Esophagus muscularis mucosa (tissue), 4 donors: ENCODE measurements around the gene ZBTB39. TPM values are rescaled to one million over a fixed set of nuclear protein-coding genes. Genes with fewer than 3 reads are reported as not detected.
"Not testable (repeated sequence)": the region's sequence is repeated elsewhere in the genome, so short reads cannot be mapped to it uniquely, and the experiment has no call there.

ENCODE experiments used
- DNase-seq: peaks from one replicate; pipeline ENCODE4 v3.0.0-alpha.2; 2017; ENCODE audit errors: extremely low spot score
- H3K27ac ChIP-seq, 4 donors: fragments of 200-600 bp; sonication (generic); replicated peaks in 1 of 4; 1 replicate in 3 of 4; 2 replicates in 1 of 4; pipeline ENCODE4 v1.5.1; 2016 to 2019; ENCODE audit warnings: mild to moderate bottlenecking in 1 of 4
- H3K27me3 ChIP-seq, 4 donors: fragments of 200-600 bp; sonication (generic); one replicate each; pipeline versions ENCODE4 v1.5.1 to v1.6.0; 2016 to 2019
- H3K36me3 ChIP-seq, 4 donors: fragments of 200-600 bp; sonication (generic); one replicate each; pipeline ENCODE4 v1.5.1; 2016 to 2019
- H3K4me1 ChIP-seq, 4 donors: fragments of 200-600 bp; sonication (generic); one replicate each; pipeline ENCODE4 v1.5.1; 2016 to 2019
- H3K4me3 ChIP-seq, 4 donors: fragments of 200-600 bp; sonication (generic); 1 replicate in 2 of 4; 2 replicates in 2 of 4; pipeline ENCODE4 v1.5.1; 2016 to 2019; ENCODE audit warnings: mild to moderate bottlenecking in 4 of 4, moderate library complexity in 1 of 4
- H3K9me3 ChIP-seq, 4 donors: fragments of 200-600 bp; sonication (generic); 1 replicate in 3 of 4; 2 replicates in 1 of 4; pipeline ENCODE4 v1.5.1; 2016 to 2019
- EP300 ChIP-seq: sonication (generic); formaldehyde crosslinking; IDR thresholded peaks from one replicate; pipeline ENCODE4 v1.6.1; 2017; ENCODE audit warnings: antibody characterized with exemption
- POLR2A ChIP-seq: fragments of 450-650 bp; IDR thresholded peaks from one replicate; pipeline ENCODE4 v1.6.1; 2017; ENCODE audit warnings: antibody characterized with exemption, moderate library complexity, mild to moderate bottlenecking, low read depth
- POLR2AphosphoS5 ChIP-seq, 2 donors: sonication (generic); formaldehyde crosslinking; IDR thresholded peaks; one replicate each; pipeline ENCODE4 v1.6.1; 2017; ENCODE audit warnings: antibody characterized with exemption in 2 of 2
- WGBS: methylation state at CpG from one replicate; pipeline ENCODE4 v1.1.5; 2018; 5-methylcytosine and 5-hydroxymethylcytosine counted together
- intact Hi-C: fragments of 100-400 bp; cut with DNase I; formaldehyde crosslinking; loops from one replicate; pipeline ENCODE4 v1.15.1; 2023
- total RNA-seq, 4 donors: library from RNA; depleted of rRNA; stranded (reverse); fragments of >200 nt; gene quantifications; one replicate each; pipeline versions ENCODE4 v1.1.0 to v1.2.1, GENCODE V29; 2016
- TF ChIP-seq, protein P1 (sequence below), 3 experiments: fragments of 200-600 bp in 2 of 3; fragments of 450-650 bp in 1 of 3; sonication (generic) in 2 of 3; IDR thresholded peaks; one replicate each; pipeline ENCODE4 v1.5.1; 2017 to 2019; ENCODE audit warnings: antibody characterized with exemption in 3 of 3, mild to moderate bottlenecking in 2 of 3, moderate library complexity in 1 of 3

ZBTB39 gene
- total RNA-seq, 4 donors from 2014 or later, result 5.0 to 9.1 (median 7.1) TPM

DNA sequence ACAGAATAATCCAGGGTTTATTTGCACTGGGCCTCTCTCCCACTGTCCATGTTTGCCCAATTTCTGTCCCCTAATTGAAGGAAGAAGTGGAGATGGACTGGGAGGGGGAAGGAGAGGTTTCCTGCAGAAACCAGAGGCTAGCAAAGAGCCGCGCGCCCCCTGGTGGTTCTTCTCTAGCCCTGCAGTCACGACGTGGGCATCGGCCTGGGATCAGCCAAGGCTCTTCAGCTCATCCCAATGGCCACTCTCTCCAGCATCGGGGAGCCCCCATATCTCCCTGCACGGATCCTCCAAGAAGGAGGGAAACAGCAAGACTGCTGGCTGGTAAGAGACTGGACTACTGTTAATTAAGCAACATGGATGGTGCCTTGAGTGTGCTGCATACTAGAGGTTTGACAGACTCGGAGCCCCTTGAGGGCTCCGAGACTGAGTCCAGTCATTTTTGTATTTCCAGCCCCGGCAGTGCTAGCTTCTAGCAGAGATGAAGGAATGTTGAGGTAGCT, 18.7 kb downstream of the ZBTB39 start:
- no peak overlapping the region for H3K4me3 ChIP-seq
- H3K36me3 ChIP-seq, result no peaks in the 10 kb centered on the region
- H3K4me1 ChIP-seq, result peaks cover 8 to 21% (median 12%) of the 10 kb centered on the region in 4 donors
- DNase-seq, result peak; percentile 94
- no peaks in the 10 kb centered on the region for H3K27me3 ChIP-seq
- TF ChIP-seq POLR2AphosphoS5 (IDR thresholded peaks at IDR 0.05) (peak in 1 of 2 donors; percentile 35), POLR2A (no peak), EP300 (no peak)
- TF ChIP-seq, protein P1, sequence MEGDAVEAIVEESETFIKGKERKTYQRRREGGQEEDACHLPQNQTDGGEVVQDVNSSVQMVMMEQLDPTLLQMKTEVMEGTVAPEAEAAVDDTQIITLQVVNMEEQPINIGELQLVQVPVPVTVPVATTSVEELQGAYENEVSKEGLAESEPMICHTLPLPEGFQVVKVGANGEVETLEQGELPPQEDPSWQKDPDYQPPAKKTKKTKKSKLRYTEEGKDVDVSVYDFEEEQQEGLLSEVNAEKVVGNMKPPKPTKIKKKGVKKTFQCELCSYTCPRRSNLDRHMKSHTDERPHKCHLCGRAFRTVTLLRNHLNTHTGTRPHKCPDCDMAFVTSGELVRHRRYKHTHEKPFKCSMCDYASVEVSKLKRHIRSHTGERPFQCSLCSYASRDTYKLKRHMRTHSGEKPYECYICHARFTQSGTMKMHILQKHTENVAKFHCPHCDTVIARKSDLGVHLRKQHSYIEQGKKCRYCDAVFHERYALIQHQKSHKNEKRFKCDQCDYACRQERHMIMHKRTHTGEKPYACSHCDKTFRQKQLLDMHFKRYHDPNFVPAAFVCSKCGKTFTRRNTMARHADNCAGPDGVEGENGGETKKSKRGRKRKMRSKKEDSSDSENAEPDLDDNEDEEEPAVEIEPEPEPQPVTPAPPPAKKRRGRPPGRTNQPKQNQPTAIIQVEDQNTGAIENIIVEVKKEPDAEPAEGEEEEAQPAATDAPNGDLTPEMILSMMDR (IDR thresholded peaks at IDR 0.05), result peak; percentile 94 to 97 (median 95)
- intact Hi-C loops, result loop anchor here (1.0 kb wide), 1 partner anchor 229 kb away; no protein-coding TSS in a partner anchor
- no peaks in the 10 kb centered on the region for H3K9me3 ChIP-seq
- 24% methylated on average over 11 of the region's 11 CpGs for WGBS
- H3K27ac ChIP-seq, result no peak overlapping the region

DNA sequence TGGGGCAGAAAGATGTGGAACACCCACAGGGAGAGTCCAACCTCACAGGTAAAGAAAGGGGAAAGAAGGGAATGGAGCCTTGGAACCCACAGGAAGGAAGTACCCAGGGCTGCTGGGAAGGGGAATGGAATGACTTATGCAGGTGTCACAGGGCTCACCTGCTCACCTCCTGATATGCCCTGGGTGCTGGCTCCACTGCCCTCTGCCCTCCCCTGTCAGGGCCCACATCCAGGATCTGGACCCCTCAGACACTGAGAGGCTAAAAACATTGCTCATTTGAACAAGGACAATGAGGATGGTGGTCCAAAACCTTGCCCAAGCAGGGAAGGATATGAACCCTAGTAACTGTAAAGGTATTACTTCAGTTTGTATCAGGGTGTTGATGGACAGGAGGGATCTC, 19.3 kb downstream of the ZBTB39 start:
- TF ChIP-seq, protein P1 (IDR thresholded peaks at IDR 0.05), result no peak
- no peak for TF ChIP-seq POLR2A
- TF ChIP-seq POLR2AphosphoS5 (IDR thresholded peaks at IDR 0.05), result no peak
- no peak for TF ChIP-seq EP300
- peak; percentile 85 for DNase-seq
- Histone ChIP-seq H3K4me1 (peaks cover 8 to 21% (median 12%) of the 10 kb centered on the region in 4 donors), H3K4me3 (no peak overlapping the region), H3K27me3 (no peaks in the 10 kb centered on the region), H3K27ac (no peak overlapping the region), H3K9me3 (no peaks in the 10 kb centered on the region), H3K36me3 (no peaks in the 10 kb centered on the region)
- intact Hi-C loops, result loop anchor here (1.0 kb wide), 1 partner anchor 229 kb away; no protein-coding TSS in a partner anchor

DNA sequence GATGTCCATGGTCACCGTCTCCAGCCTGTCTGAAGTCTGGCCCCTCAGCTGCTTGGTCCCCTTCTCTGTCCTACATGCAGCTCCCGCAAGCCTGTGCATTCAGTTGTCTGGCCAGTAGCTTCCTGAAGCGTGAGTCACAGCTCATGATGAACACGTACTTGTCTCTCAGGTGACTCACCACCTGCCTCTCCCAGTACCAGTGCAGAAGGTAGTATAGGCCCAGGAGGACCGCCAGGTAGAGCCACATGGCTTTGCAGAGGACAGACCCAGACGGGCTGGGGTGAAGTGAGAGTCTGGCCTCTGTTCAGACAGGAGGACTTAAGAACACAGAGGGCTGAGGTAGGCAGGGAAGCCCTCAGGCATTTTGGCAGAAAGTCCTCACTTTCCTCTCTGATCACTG, 20.6 kb downstream of the ZBTB39 start:
- H3K27ac ChIP-seq, H3K36me3 ChIP-seq, intact Hi-C loops, H3K4me3 ChIP-seq, H3K9me3 ChIP-seq, H3K27me3 ChIP-seq: not testable (repeated sequence)
- WGBS, result 35% methylated on average over 2 of the region's 6 CpGs
- peaks cover 8 to 15% (median 10%) of the 10 kb centered on the region in 4 donors for H3K4me1 ChIP-seq
- peak; percentile 86 for DNase-seq

DNA sequence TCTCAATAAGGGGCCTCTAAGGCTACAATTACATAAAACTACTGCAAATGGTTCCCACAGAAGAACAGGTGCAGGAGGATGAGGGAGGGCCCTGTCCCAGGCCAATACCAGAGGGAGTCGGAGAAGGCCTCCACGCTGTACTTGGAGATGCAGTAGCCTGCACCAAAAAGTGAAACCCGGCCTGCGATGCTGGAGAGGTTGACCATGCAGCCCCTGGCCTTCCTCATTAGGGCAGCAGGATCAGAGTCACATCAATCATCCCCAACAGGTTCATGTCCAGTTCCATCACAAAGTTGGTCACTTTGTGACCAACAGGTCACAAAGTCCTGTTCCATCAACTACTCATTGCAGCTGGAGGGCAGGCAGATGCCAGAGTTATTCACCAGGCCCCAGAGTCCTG, 23.0 kb downstream of the ZBTB39 start:
- TF ChIP-seq POLR2A (no peak), EP300 (no peak), POLR2AphosphoS5 (IDR thresholded peaks at IDR 0.05) (no peak)
- TF ChIP-seq, protein P1 (IDR thresholded peaks at IDR 0.05), result no peak
- 100% methylated on average over 3 of the region's 4 CpGs for WGBS
- intact Hi-C loops, result no loop called here

DNA sequence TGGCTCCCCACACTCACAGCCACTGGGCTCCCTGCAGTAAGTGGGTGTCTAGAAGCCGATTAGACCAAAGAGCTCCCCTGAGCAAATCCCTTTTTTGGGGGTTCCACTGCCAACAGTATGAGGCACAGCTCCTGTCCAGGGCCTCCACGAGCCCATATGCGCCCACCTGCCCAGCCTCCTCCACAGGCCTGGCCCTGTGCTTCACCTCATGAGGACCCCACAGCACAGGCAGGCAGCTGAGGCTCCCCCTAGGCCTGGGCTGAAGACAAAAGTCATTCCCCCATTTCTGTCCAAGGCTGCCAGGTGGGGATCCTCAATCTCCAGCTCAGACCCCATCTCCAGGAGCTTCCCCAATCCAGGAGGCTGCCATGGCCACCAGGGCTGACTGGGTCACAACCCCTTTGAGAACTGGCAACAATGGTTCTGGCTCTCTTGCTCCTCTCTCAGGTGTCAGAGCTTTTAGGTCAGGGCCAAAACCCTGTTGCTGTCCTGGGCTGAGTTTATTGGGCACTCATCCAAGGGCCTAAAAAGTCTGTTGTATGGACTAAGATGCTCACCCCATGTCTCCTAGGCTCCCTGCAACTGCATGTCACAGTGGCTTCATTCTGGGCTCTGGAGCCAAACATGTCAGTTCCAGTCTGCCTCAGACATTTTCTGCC, 23.6 kb downstream of the ZBTB39 start:
- H3K27ac ChIP-seq, H3K4me1 ChIP-seq, H3K27me3 ChIP-seq, H3K4me3 ChIP-seq, H3K9me3 ChIP-seq, H3K36me3 ChIP-seq, intact Hi-C loops: not testable (repeated sequence)
- WGBS, result no CpG with 5 or more reads among the region's 3 CpGs
- DNase-seq, result peak; percentile 64

More for the DNA sequence above, 23.0 kb downstream of the ZBTB39 start:
- H3K4me3 ChIP-seq, result no peak overlapping the region
- H3K9me3 ChIP-seq, result no peaks in the 10 kb centered on the region
- peaks cover 8 to 12% (median 10%) of the 10 kb centered on the region in 4 donors for H3K4me1 ChIP-seq
- no peaks in the 10 kb centered on the region for H3K27me3 ChIP-seq
- H3K27ac ChIP-seq, result no peak overlapping the region
- H3K36me3 ChIP-seq, result no peaks in the 10 kb centered on the region
- peak; percentile 87 for DNase-seq
